B cell (primary cell): Measurements from ENCODE around the gene LRRC72. TPM values are rescaled to one million over a fixed set of nuclear protein-coding genes. Genes with fewer than 3 reads are reported as not detected.

ENCODE experiments used
- ATAC-seq: fragments of 200-7000 bp; cut with Tn5 transposase; one replicate; pipeline ENCODE4 v1.10.0; 2021; ENCODE audit warnings: low read depth, mild to moderate bottlenecking, moderate number of reproducible peaks, moderate library complexity
- CTCF ChIA-PET: fragments of 350-600 bp; sonication (Branson Sonifier 250); formaldehyde crosslinking; loops from one replicate; lab custom pipeline; 2021; ENCODE audit warnings: antibody characterized with exemption, inconsistent platforms; lab: Charles Lee
- POLR2A ChIA-PET: fragments of 350-600 bp; sonication (Branson Sonifier 250); formaldehyde crosslinking; loops from one replicate; lab custom pipeline; 2021; ENCODE audit warnings: antibody characterized with exemption; lab: Charles Lee
- DNase-seq: peaks from one replicate; pipeline ENCODE4 v3.0.0; 2013
- H2AFZ ChIP-seq: 2 replicates; pipeline ENCODE4 v1.6.1; 2012; ENCODE audit warnings: mild to moderate bottlenecking, low read depth, low read length; ENCODE audit not compliant: insufficient read depth, poor library complexity, severe bottlenecking
- H3K27ac ChIP-seq, 2 donors: 1 replicate in 1 of 2; 2 replicates in 1 of 2; pipeline ENCODE4 v1.5.1; 2012 to 2013; ENCODE audit warnings: low read length in 2 of 2, mild to moderate bottlenecking in 2 of 2, moderate library complexity in 1 of 2
- H3K27me3 ChIP-seq, 4 experiments: fragments of 200-600 bp in 1 of 4; sonication (generic) in 1 of 4; replicated peaks in 1 of 4; 1 replicate in 2 of 4; 2 replicates in 2 of 4; pipeline versions ENCODE4 v1.6.1 to v1.7.0; 2013 to 2016; ENCODE audit warnings: low read length in 3 of 4, mild to moderate bottlenecking in 2 of 4, mixed read lengths in 1 of 4, moderate library complexity in 1 of 4; ENCODE audit not compliant: insufficient read depth in 4 of 4, control insufficient read depth in 3 of 4; ENCODE audit errors: control extremely low read depth in 1 of 4
- H3K36me3 ChIP-seq, 2 experiments: replicated peaks in 1 of 2; 1 replicate in 1 of 2; 2 replicates in 1 of 2; pipeline versions ENCODE4 v1.6.1 to v1.7.1; 2013; ENCODE audit warnings: low read length in 1 of 2; ENCODE audit not compliant: insufficient read depth in 2 of 2, control insufficient read depth in 1 of 2; ENCODE audit errors: control extremely low read depth in 1 of 2, extremely low read depth in 1 of 2
- H3K4me1 ChIP-seq, 2 donors: fragments of 200-600 bp in 1 of 2; sonication (generic) in 1 of 2; 1 replicate in 1 of 2; 2 replicates in 1 of 2; pipeline versions ENCODE4 v1.5.1 to v1.6.1; 2013 to 2017; ENCODE audit warnings: low read length in 2 of 2; ENCODE audit not compliant: control insufficient read depth in 2 of 2, insufficient read depth in 2 of 2
- H3K4me2 ChIP-seq: replicated peaks from 2 replicates; pipeline ENCODE3; 2012; ENCODE audit warnings: mild to moderate bottlenecking, low read depth, low read length; ENCODE audit not compliant: poor library complexity, severe bottlenecking
- H3K4me3 ChIP-seq, 5 experiments: fragments of 200-600 bp in 1 of 5; sonication (generic) in 1 of 5; 1 replicate in 3 of 5; 2 replicates in 2 of 5; pipeline versions ENCODE4 v1.5.1 to v1.7.0; 2011 to 2016; ENCODE audit warnings: low read length in 4 of 5, mild to moderate bottlenecking in 4 of 5, low read depth in 2 of 5, control low read depth in 1 of 5, moderate library complexity in 1 of 5; ENCODE audit not compliant: insufficient read depth in 1 of 5; ENCODE audit errors: control extremely low read depth in 1 of 5, extremely low read depth in 1 of 5
- H3K79me2 ChIP-seq: fragments of 200-600 bp; sonication (generic); one replicate; pipeline ENCODE4 v1.6.0; 2016; ENCODE audit warnings: low read length; ENCODE audit not compliant: control insufficient read depth, insufficient read depth
- H3K9ac ChIP-seq: fragments of 200-600 bp; sonication (generic); 2 replicates; pipeline ENCODE4 v1.6.1; 2017; ENCODE audit warnings: mild to moderate bottlenecking, low read length, moderate library complexity
- H3K9me3 ChIP-seq, 3 donors: one replicate each; pipeline versions ENCODE4 v1.6.1 to v1.7.1; 2013; ENCODE audit warnings: low read length in 2 of 3; ENCODE audit not compliant: control insufficient read depth in 2 of 3, insufficient read depth in 1 of 3; ENCODE audit errors: control extremely low read depth in 1 of 3
- H4K20me1 ChIP-seq: 2 replicates; pipeline ENCODE4 v1.6.0; 2012; ENCODE audit warnings: mild to moderate bottlenecking, low read length; ENCODE audit not compliant: insufficient read depth, control insufficient read depth, poor library complexity, severe bottlenecking
- H3K27ac Mint-ChIP-seq: one replicate; pipeline ENCODE4 v1.8.0; 2021; ENCODE audit warnings: mixed read lengths
- H3K27me3 Mint-ChIP-seq: one replicate; pipeline ENCODE4 v1.8.0; 2021; ENCODE audit warnings: mixed read lengths
- H3K4me1 Mint-ChIP-seq: one replicate; pipeline ENCODE4 v1.8.0; 2021; ENCODE audit warnings: mixed read lengths
- H3K4me3 Mint-ChIP-seq: one replicate; pipeline ENCODE4 v1.8.0; 2021; ENCODE audit warnings: mixed read lengths
- H3K9me3 Mint-ChIP-seq: one replicate; pipeline ENCODE4 v1.8.0; 2022; ENCODE audit warnings: mixed read lengths; ENCODE audit not compliant: insufficient read depth
- CTCF ChIP-seq: fragments of 200-600 bp; IDR thresholded peaks from one replicate; pipeline ENCODE4 v1.8.0; 2022; ENCODE audit warnings: antibody characterized with exemption, mild to moderate bottlenecking
- EZH2 ChIP-seq: IDR thresholded peaks from 2 replicates; pipeline ENCODE4 v1.6.1; 2012; ENCODE audit warnings: borderline replicate concordance, low read depth, mild to moderate bottlenecking, moderate library complexity, low read length; ENCODE audit not compliant: insufficient read depth, poor library complexity, severe bottlenecking
- WGBS: methylation state at CpG from one replicate; pipeline ENCODE4 v1.1.5; 2013; ENCODE audit warnings: missing lambda C conversion rate; ENCODE audit not compliant: insufficient coverage; 5-methylcytosine and 5-hydroxymethylcytosine counted together
- intact Hi-C: fragments of 100-400 bp; cut with micrococcal nuclease; formaldehyde crosslinking; loops from one replicate; pipeline ENCODE4 v1.10.0; 2022
- polyA plus RNA-seq: library from polyadenylated mRNA; depleted of rRNA; stranded (reverse); fragments of >200 nt; gene quantifications from 2 replicates; pipeline ENCODE4 v1.2.3, GENCODE V29; 2012
- total RNA-seq, 2 donors: library from RNA; stranded (reverse); fragments of 120-200 nt in 1 of 2; gene quantifications; 1 replicate in 1 of 2; 2 replicates in 1 of 2; pipeline versions ENCODE4 v1.2.3 to v1.2.4, GENCODE V29; 2013 to 2022

The LRRC72 gene
- total and polyA plus RNA-seq, 2 donors (not counting 1 experiment from before 2014, with no cell fraction given), result not detected

GRCh38 chr7:16571941-16572340 lies 45.3 kb downstream of the LRRC72 start:
- DNase-seq, result no peak
- H3K4me1 Mint-ChIP-seq, result no peaks in the 10 kb centered on the region
- H3K4me2 ChIP-seq, result no peak overlapping the region
- H3K4me3 Mint-ChIP-seq, result no peak overlapping the region
- no peak overlapping the region for H3K27ac Mint-ChIP-seq
- no peaks in the 10 kb centered on the region for H3K36me3 ChIP-seq
- H3K9me3 Mint-ChIP-seq, result no peaks in the 10 kb centered on the region
- no peak overlapping the region for H3K27ac ChIP-seq
- peaks cover 3% of the 10 kb centered on the region for H3K27me3 Mint-ChIP-seq
- POLR2A ChIA-PET, result no interaction called here
- H2AFZ ChIP-seq, result no peak overlapping the region
- no peak overlapping the region for H3K9ac ChIP-seq
- CTCF ChIA-PET, result no interaction called here
- H3K79me2 ChIP-seq, result no peaks in the 10 kb centered on the region
- intact Hi-C loops, result no loop called here
- no peaks in the 10 kb centered on the region for H3K4me1 ChIP-seq
- 16% methylated on average over 3 of the region's 4 CpGs for WGBS
- H3K4me3 ChIP-seq, result no peak overlapping the region
- no peaks in the 10 kb centered on the region for H4K20me1 ChIP-seq
- no peak for TF ChIP-seq CTCF
- no peak for TF ChIP-seq EZH2
- peaks cover 0 to 2% (median 0%) of the 10 kb centered on the region in 3 donors for H3K9me3 ChIP-seq
- ATAC-seq, result no peak
- H3K27me3 ChIP-seq, result no peaks in the 10 kb centered on the region

DNA sequence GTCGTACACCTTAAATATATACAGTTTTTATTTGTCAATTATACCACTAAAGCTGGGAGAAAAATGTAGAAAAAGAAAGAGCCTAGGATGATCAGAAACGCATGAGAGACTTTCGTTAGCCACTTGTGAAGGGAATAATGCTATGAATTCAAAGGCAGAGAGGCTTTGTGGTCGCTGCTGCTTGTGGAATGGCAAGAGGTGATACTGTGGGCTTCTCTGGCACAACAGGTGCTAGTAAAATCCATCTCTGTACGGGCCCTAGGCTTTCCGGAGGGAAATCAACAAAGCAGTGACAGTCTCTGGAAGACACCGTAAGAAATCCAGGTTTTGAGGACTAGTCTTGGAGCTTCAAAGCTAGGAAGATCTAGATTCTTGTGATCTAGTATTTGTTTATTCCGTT lies 52.6 kb downstream of the LRRC72 start:
- Mint-ChIP-seq H3K4me1 (no peaks in the 10 kb centered on the region), H3K27ac (no peak overlapping the region), H3K9me3 (no peaks in the 10 kb centered on the region), H3K27me3 (peaks cover 2% of the 10 kb centered on the region), H3K4me3 (no peak overlapping the region)
- Histone ChIP-seq H2AFZ (no peak overlapping the region), H3K9me3 (peaks cover 0 to 9% (median 0%) of the 10 kb centered on the region in 3 donors), H3K27me3 (no peaks in the 10 kb centered on the region), H3K4me3 (no peak overlapping the region), H3K4me1 (no peaks in the 10 kb centered on the region), H3K79me2 (no peaks in the 10 kb centered on the region), H3K4me2 (no peak overlapping the region), H4K20me1 (no peaks in the 10 kb centered on the region), H3K36me3 (no peaks in the 10 kb centered on the region), H3K27ac (no peak overlapping the region), H3K9ac (no peak overlapping the region)
- 89% methylated on average over 6 of the region's 8 CpGs for WGBS
- POLR2A ChIA-PET, result no interaction called here
- CTCF ChIA-PET, result interaction anchor here (1.9 kb wide), 1 partner anchor 14 kb away, joined by 7 read pairs; no protein-coding TSS in a partner anchor
- TF ChIP-seq CTCF (no peak), EZH2 (no peak)
- no peak for DNase-seq
- intact Hi-C loops, result no loop called here
- no peak for ATAC-seq
